Globus pallidus (tissue), 1 donor: ENCODE data around the gene TRANK1.
A peak's percentile ranks its signal among the peaks of the same experiment; 100 is the strongest.
"Not testable (repeated sequence)": the region's sequence is repeated elsewhere in the genome, so short reads cannot be mapped to it uniquely, and the experiment has no call there.

Experiments
- DNase-seq: peaks from one replicate; pipeline ENCODE4 v3.0.0-alpha.2; 2015; ENCODE audit warnings: low spot score

Gene TRANK1

GRCh38 chr3:36892457-36893136 lies 52.3 kb downstream of the TRANK1 start:
- no peak for DNase-seq

- DNase-seq: no peak
Observed at GRCh38 chr3:36891701-36892160, 53.1 kb downstream of the TRANK1 start.

GRCh38 chr3:36891097-36891496 lies 53.8 kb downstream of the TRANK1 start:
- DNase-seq: not testable (repeated sequence)

DNA sequence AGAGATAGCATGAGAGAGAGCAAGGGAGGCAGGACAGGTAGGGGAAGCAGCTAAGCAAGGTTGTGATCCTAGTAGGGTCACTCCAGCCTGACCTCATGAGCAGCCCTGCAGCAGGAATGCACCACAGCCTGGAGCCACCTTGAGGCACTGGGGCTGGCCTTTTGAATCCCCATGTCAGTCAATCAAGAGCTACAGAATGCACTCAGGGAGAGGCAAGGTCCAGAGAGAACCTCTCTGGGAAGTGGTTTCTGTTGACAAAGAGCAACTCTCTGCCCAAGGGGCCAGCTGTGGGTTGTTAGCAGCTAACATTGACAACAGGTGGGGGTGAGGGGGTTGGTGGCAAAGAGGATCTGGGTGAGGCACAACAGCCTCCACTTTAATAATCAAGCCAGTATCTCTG lies 54.6 kb downstream of the TRANK1 start:
- DNase-seq: no peak

DNA sequence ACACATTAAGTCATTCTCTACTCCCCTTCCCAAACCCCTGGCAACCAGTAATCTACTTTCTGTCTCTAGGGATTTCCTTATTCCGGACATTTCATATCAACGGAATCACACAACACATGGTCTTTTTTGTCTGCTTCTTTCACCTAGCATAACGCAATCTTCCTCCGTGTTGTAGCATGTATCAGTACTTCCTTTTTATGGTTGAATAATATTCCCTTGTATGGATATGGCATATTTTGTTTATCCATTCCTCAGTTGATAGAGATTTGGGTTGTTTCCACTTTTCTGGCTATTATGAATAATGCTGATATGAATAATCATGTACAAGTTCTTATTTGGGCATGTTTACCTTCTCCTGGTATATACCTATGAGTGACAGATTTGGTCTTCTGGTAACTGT lies 63.1 kb downstream of the TRANK1 start:
- no peak for DNase-seq

GRCh38 chr3:36879842-36880241 lies 65.0 kb downstream of the TRANK1 start:
- not testable (repeated sequence) for DNase-seq

GRCh38 chr3:36877930-36878685 lies 66.7 kb downstream of the TRANK1 start:
- no peak for DNase-seq

DNA sequence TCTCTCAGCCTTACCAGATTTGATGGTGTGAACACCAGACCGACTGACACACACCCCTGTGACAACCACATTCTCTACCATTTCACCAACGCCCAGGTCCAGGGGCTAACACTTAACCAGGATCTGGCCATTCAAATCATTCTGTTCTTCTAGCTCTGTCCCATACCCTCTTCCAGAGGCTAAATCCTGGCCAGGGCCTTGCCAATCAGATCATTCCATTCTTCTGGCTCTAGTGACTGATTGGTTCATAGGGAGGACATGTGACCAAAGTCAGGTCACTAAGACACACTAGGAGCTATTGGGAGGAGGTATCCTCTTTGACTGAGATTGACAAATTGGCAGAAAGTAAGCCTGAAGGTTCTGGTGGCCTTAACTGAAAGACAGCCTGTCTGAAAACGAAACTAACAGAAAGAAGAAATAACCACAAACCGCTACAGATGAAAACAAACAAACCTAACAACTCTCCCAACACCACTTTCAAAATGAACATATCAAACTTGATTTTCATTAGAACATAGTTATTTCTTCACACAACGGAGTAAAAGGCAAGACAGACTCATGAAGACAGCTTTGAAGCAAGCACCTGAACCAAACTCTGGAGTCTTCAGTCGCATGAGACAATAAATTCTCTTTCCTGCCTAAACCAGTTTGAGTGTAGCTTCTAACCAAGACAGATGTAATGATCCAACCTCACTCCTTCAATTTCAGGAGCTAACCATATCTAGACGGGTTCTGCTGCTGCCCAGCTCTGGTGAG lies 68.5 kb downstream of the TRANK1 start:
- DNase-seq: peak; percentile 29

DNA sequence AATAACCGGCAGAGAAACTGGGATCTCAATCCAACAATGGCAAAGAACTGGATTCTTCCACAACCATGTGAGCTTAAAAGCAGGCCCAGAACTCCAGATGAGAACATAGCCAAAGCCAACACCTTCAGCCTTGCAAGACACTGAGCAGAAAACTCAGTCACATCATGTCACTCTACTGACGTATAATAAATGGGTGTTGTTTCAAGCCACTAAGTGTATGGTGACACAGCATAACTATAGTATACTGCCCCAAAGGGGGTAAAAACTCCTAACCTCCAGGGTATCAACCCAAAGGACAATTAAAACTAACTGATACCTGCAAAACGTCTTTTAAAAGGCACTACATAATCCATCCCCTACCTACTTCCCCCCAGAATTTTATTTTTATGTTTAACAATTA lies 69.5 kb downstream of the TRANK1 start:
- DNase-seq: no peak

GRCh38 chr3:36874424-36874823 lies 70.4 kb downstream of the TRANK1 start:
- DNase-seq: no peak

- DNase-seq: no peak
Observed at GRCh38 chr3:36871379-36872126, 73.3 kb downstream of the TRANK1 start.

- DNase-seq: peak; percentile 60
Observed at GRCh38 chr3:36868614-36869436, 76.0 kb downstream of the TRANK1 start.

- DNase-seq: no peak
Observed at GRCh38 chr3:36867810-36868209, 77.0 kb downstream of the TRANK1 start.

DNA sequence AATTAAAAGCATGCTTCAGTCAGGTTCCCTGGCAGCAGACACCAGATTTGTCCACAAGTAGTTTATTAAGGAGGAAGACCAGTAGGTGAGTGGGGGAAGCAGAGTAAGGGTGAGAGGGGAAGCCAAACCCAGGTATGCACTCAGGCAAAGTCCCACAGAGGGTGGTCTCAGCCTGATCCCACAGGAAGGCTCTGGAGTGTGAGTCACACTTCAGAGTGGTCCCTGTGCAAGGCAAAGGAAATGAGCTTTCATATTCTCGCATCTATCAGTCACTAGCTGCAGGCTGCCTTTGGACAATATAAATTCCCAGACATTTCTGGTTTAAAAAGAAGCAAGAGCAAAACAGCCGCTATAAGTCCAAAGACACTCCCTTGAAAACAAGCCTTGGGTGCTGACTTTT lies 78.5 kb downstream of the TRANK1 start:
- no peak for DNase-seq

- DNase-seq: no peak
Observed at GRCh38 chr3:36864180-36865053, 80.4 kb downstream of the TRANK1 start.

DNA sequence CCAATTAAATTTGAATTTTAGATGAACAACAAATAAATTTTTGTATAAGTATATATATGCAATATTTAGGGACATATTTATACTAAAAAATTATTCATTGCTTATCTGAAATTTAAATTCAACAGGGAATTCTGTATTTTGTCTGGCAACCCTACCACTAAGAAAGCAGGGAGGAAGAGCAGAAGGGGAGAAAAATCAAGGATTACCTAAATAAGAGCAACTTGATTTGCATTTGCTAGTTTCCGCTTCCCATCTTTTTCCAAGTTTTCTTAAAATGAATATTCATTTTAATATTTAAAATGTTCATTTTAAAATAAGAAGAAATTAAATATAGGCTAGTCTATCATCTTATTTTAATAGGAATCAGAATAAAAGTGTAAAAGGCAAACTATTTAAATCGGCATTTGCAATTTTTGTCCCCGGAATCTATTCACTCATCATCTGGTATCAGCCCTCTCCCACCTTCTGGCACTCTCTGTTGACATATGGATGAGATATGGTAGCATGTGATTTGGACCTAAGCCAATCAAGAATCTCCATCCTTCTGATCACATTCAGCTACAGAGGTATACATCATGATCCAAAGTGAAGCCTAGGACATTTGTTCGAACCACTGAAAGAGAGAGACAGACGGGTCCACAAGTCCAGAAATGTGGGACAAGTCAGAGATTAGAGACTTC lies 82.6 kb downstream of the TRANK1 start:
- no peak for DNase-seq

DNA sequence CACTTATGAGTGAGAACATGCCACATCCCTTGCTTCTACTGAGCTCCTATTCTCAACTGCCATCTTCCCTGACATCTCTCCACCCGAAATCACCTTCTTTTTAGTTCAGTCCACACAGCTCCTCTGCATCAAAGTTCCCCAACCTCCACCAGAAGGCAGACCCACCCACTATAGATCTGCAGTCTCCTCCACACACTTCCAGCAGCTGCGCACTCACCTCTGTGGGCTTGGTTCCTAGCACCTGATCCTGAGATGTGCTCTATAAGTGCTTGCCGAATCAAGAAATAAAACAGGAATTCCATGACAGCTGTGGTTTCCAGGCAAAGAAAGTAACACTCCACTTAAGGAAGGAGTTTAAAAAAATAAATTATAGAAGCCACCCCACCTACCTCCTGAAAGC lies 85.4 kb downstream of the TRANK1 start:
- no peak for DNase-seq

DNA sequence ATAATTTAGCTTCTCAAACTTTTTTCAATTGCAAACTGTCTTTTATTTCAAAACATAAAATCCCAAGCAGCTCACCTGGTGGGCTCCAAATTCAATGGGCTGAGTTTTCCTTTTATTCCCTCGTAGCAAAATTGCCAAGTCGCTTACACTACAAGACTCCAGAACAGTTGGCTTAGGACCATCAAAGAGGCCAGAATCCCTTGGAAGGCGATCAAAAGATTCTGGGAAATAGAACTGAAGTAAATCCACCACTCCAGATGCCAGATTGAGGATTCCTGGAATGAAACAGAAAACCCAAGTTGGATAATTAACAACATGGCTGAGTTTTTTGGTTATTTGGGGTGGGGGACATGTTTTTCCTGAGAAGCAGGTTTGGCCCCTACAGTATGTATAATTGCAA lies 92.8 kb downstream of the TRANK1 start:
- peak; percentile 7 for DNase-seq

DNA sequence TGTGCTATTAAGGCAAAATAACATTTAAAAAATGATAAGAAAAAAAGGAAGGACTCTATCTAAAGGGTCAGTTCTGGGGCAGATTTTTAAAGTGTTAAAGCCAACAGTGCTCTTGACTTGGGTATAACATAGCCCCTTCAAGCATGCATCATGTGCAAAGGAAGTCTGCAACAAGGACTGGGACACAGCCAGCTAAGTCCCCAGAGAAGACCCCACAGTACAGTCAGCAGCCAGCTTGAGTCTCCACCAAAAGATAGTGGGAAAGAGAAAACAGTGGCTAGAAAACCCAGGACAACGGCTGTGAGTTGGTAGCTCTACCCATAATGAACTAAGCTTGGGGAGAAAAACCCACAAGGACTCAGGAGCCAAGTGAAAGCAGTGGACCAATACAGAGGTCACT lies 94.1 kb downstream of the TRANK1 start:
- DNase-seq: no peak

GRCh38 chr3:36846406-36846805 lies 98.4 kb downstream of the TRANK1 start:
- DNase-seq: no peak
